Measurements from ENCODE around the gene RXFP1.

DNA sequence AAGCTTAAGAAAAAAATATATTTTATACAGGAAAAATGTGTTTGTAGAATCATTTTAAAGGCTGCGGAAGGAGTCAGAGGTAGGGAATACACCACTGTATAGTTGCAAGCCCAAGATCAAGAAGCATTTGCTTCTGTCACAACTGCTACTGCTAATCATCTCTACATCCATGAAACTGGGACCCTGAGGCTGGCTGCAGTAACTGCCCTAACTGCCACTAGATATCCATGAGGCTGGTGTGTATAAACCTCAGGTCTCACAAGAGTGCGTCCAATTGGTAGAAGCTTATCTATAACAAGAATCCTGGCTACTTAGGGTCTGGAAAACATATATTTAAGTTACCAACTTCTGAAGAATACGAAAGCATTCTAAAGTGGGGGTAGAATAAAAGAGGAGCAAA is 69.1 kb downstream of the RXFP1 start:
- TF ChIP-seq, protein P1, sequence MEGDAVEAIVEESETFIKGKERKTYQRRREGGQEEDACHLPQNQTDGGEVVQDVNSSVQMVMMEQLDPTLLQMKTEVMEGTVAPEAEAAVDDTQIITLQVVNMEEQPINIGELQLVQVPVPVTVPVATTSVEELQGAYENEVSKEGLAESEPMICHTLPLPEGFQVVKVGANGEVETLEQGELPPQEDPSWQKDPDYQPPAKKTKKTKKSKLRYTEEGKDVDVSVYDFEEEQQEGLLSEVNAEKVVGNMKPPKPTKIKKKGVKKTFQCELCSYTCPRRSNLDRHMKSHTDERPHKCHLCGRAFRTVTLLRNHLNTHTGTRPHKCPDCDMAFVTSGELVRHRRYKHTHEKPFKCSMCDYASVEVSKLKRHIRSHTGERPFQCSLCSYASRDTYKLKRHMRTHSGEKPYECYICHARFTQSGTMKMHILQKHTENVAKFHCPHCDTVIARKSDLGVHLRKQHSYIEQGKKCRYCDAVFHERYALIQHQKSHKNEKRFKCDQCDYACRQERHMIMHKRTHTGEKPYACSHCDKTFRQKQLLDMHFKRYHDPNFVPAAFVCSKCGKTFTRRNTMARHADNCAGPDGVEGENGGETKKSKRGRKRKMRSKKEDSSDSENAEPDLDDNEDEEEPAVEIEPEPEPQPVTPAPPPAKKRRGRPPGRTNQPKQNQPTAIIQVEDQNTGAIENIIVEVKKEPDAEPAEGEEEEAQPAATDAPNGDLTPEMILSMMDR (IDR thresholded peaks at IDR 0.05; ENCODE audit: borderline replicate concordance, extremely low read depth, low read length, poor library complexity, severe bottlenecking): no peak
- no peak for TF ChIP-seq EZH2 (IDR thresholded peaks at IDR 0.05; ENCODE audit: borderline replicate concordance, low read depth, low read length, severe bottlenecking)

Data from DND-41 (cell line).